ENCODE data around the gene IQSEC1. TPM values are rescaled to one million over a fixed set of nuclear protein-coding genes. Genes with fewer than 3 reads are reported as not detected.

The IQSEC1 gene
- total and polyA plus RNA-seq, 2 experiments from 2014 or later: 8.0 to 51.9 TPM

DNA sequence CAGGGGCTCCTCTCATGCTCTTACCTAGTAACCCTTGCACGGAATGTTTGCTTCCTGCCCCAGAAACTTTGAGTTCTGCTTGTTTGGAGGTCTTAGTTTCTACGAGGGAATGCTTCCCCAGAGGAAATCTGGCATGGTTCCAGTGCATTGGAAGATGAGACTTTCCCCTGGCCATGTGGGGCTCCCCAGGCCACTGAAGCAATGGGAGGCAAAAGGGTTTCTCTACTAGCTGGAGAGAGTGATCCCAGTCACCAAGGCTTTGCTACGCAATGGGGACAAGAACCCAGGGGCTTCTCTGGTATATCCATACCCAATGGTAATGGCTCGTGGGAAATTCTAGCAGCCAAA is 187.7 kb downstream of the IQSEC1 start (continued):
- TF ChIP-seq ZNF462 (CRISPR knock-in tag; IDR thresholded peaks at IDR 0.05) (no peak), NANOG (IDR thresholded peaks at IDR 0.05; ENCODE audit: borderline replicate concordance) (no peak), EZH2 (IDR thresholded peaks at IDR 0.05; ENCODE audit: low read depth, unreplicated experiment) (no peak)

- ATAC-seq (no peak; the same call in 2 of the 3 replicates), DNase-seq (ENCODE audit: low spot score) (no peak)
- no peaks in the 10 kb centered on the region for H3F3A ChIP-seq (replicated peaks; ENCODE audit: low read depth)
- peaks cover 11% of the 10 kb centered on the region; the same call in 1 of the 2 replicates for H3K27me3 ChIP-seq (ENCODE audit: insufficient read depth)
- no peaks in the 10 kb centered on the region for H3K9me2 ChIP-seq (ENCODE audit: insufficient read depth)
- H3K4me3 ChIP-seq: no peak overlapping the region
- H3K9me3 Mint-ChIP-seq: peaks cover 5% of the 10 kb centered on the region; the same call in 1 of the 3 replicates
- peak overlapping the region; percentile 28 for H2AFZ ChIP-seq
- H3K4me2 ChIP-seq: no peak overlapping the region
- no peaks in the 10 kb centered on the region for H3K79me2 ChIP-seq (replicated peaks; ENCODE audit: insufficient read depth)
- no peak overlapping the region for H3K27ac Mint-ChIP-seq
- peaks cover 7% of the 10 kb centered on the region for H3K4me1 Mint-ChIP-seq
- 0 out of 2 replicates have a peak, but pooled peaks cover 3% of the 10 kb centered on the region for H4K20me1 ChIP-seq (replicated peaks; ENCODE audit: insufficient read depth)
- no peak overlapping the region for H3K4me3 Mint-ChIP-seq
- no peak overlapping the region for H3K27ac ChIP-seq (ENCODE audit: low read depth)
- H3K27me3 Mint-ChIP-seq (ENCODE audit: insufficient read depth, low read depth, poor library complexity): peaks cover 8% of the 10 kb centered on the region
- no peaks in the 10 kb centered on the region; the same call in 2 of the 3 replicates for H3K36me3 Mint-ChIP-seq (ENCODE audit: low read depth)
- H3K4me1 ChIP-seq (ENCODE audit: insufficient read depth): no peaks in the 10 kb centered on the region
- no peaks in the 10 kb centered on the region for H3K36me3 ChIP-seq (ENCODE audit: insufficient read depth)
- no peak for TF ChIP-seq ZNF114 (CRISPR knock-in tag; IDR thresholded peaks at IDR 0.05)
- no peak for TF ChIP-seq EZH2phosphoT487 (IDR thresholded peaks at IDR 0.05; ENCODE audit: unreplicated experiment)
- TF ChIP-seq EZH2 (IDR thresholded peaks at IDR 0.05; ENCODE audit: low read depth, unreplicated experiment): no peak
- no peak for TF ChIP-seq STAT1 (IDR thresholded peaks at IDR 0.05; ENCODE audit: unreplicated experiment)
- no peak for TF ChIP-seq POLR2AphosphoS5 (IDR thresholded peaks at IDR 0.05; ENCODE audit: low read depth)
- no peak for TF ChIP-seq ETS1 (IDR thresholded peaks at IDR 0.05)
- TF ChIP-seq NANOG (IDR thresholded peaks at IDR 0.05; ENCODE audit: borderline replicate concordance): no peak
- no peak for TF ChIP-seq REST (IDR thresholded peaks at IDR 0.05; ENCODE audit: unreplicated experiment)
Observed at GRCh38 chr3:12884790-12885582, 188.2 kb downstream of the IQSEC1 start.
